Measurements from ENCODE around the gene DYNLRB1. TPM values are rescaled to one million over a fixed set of nuclear protein-coding genes. Genes with fewer than 3 reads are reported as not detected.

DYNLRB1 gene
- total RNA-seq, 1 experiment from 2014 or later, result 142 TPM

- Histone ChIP-seq H3K27me3 (replicated peaks; ENCODE audit: insufficient read depth, low read depth, low read length, poor library complexity) (no peaks in the 10 kb centered on the region), H3K4me1 (ENCODE audit: insufficient read depth, low read length, poor library complexity, severe bottlenecking) (no peaks in the 10 kb centered on the region), H3K4me3 (ENCODE audit: low read depth, low read length, poor library complexity, severe bottlenecking) (no peak overlapping the region), H3K9me3 (ENCODE audit: low read depth, low read length, poor library complexity, severe bottlenecking) (no peaks in the 10 kb centered on the region), H3K36me3 (ENCODE audit: insufficient read depth, low read length, poor library complexity, severe bottlenecking) (peaks cover 50% of the 10 kb centered on the region), H3K27ac (ENCODE audit: low read depth, low read length, poor library complexity, severe bottlenecking) (no peak overlapping the region)
- DNase-seq (ENCODE audit: low spot score), result no peak
- no peak for TF ChIP-seq EZH2 (IDR thresholded peaks at IDR 0.05; ENCODE audit: borderline replicate concordance, low read depth, low read length, poor library complexity, severe bottlenecking)
- TF ChIP-seq CTCF (conservative IDR thresholded peaks at IDR 0.05; ENCODE audit: low read depth, low read length), result no peak
- BruUV-seq (replicated peaks), result no TSS peak
- POLR2A ChIA-PET (ENCODE audit: low non-redundant PET), result no interaction called here
- CTCF ChIA-PET, result no interaction called here
- intact Hi-C loops (cut with micrococcal nuclease; ENCODE audit: unreplicated experiment), result loop anchor here (5.0 kb wide), 2 partner anchors 173 to 233 kb away; no protein-coding TSS in a partner anchor
Measured at GRCh38 chr20:34534391-34535165, 18.4 kb downstream of the DYNLRB1 start.

- H3K27ac ChIP-seq (ENCODE audit: low read depth, low read length, poor library complexity, severe bottlenecking), result no peak overlapping the region
- peaks cover 51% of the 10 kb centered on the region for H3K36me3 ChIP-seq (ENCODE audit: insufficient read depth, low read length, poor library complexity, severe bottlenecking)
- no TSS peak for BruUV-seq (replicated peaks)
- CTCF ChIA-PET, result no interaction called here
- no peaks in the 10 kb centered on the region for H3K9me3 ChIP-seq (ENCODE audit: low read depth, low read length, poor library complexity, severe bottlenecking)
- no peak overlapping the region for H3K4me3 ChIP-seq (ENCODE audit: low read depth, low read length, poor library complexity, severe bottlenecking)
- H3K4me1 ChIP-seq (ENCODE audit: insufficient read depth, low read length, poor library complexity, severe bottlenecking), result no peaks in the 10 kb centered on the region
- no peaks in the 10 kb centered on the region for H3K27me3 ChIP-seq (replicated peaks; ENCODE audit: insufficient read depth, low read depth, low read length, poor library complexity)
- TF ChIP-seq EZH2 (IDR thresholded peaks at IDR 0.05; ENCODE audit: borderline replicate concordance, low read depth, low read length, poor library complexity, severe bottlenecking), result no peak
- no peak for TF ChIP-seq CTCF (conservative IDR thresholded peaks at IDR 0.05; ENCODE audit: low read depth, low read length)
- no peak for DNase-seq (ENCODE audit: low spot score)
- intact Hi-C loops (cut with micrococcal nuclease; ENCODE audit: unreplicated experiment), result loop anchor here (5.0 kb wide), 2 partner anchors 172 to 232 kb away; no protein-coding TSS in a partner anchor
- POLR2A ChIA-PET (ENCODE audit: low non-redundant PET), result no interaction called here
Measured at GRCh38 chr20:34535301-34535840, 19.1 kb downstream of the DYNLRB1 start.

- Histone ChIP-seq H3K4me3 (ENCODE audit: low read depth, low read length, poor library complexity, severe bottlenecking) (no peak overlapping the region), H3K27me3 (replicated peaks; ENCODE audit: insufficient read depth, low read depth, low read length, poor library complexity) (no peaks in the 10 kb centered on the region), H3K9me3 (ENCODE audit: low read depth, low read length, poor library complexity, severe bottlenecking) (no peaks in the 10 kb centered on the region), H3K4me1 (ENCODE audit: insufficient read depth, low read length, poor library complexity, severe bottlenecking) (no peaks in the 10 kb centered on the region), H3K27ac (ENCODE audit: low read depth, low read length, poor library complexity, severe bottlenecking) (no peak overlapping the region), H3K36me3 (ENCODE audit: insufficient read depth, low read length, poor library complexity, severe bottlenecking) (peaks cover 53% of the 10 kb centered on the region)
- TF ChIP-seq CTCF (conservative IDR thresholded peaks at IDR 0.05; ENCODE audit: low read depth, low read length) (no peak), EZH2 (IDR thresholded peaks at IDR 0.05; ENCODE audit: borderline replicate concordance, low read depth, low read length, poor library complexity, severe bottlenecking) (no peak)
- POLR2A ChIA-PET (ENCODE audit: low non-redundant PET), result no interaction called here
- intact Hi-C loops (cut with micrococcal nuclease; ENCODE audit: unreplicated experiment), result loop anchor here (5.0 kb wide), 2 partner anchors 171 to 231 kb away; no protein-coding TSS in a partner anchor
- no TSS peak for BruUV-seq (replicated peaks)
- DNase-seq (ENCODE audit: low spot score), result no peak
- CTCF ChIA-PET, result no interaction called here
Measured at GRCh38 chr20:34535857-34536256, 19.6 kb downstream of the DYNLRB1 start.

Measured in A673 (cell line).